Caco-2 (cell line): ENCODE measurements around the gene ERI3. TPM values are rescaled to one million over a fixed set of nuclear protein-coding genes. Genes with fewer than 3 reads are reported as not detected.

ENCODE experiments used
- BruUV-seq: library from RNA; stranded (reverse); fragments of 400-500 nt; replicated peaks from 2 replicates; lab custom pipeline; 2021; lab: Mats Ljungman, UMichigan
- CTCF ChIA-PET: fragments of 300-600 bp; sonication (Branson Sonifier 250); formaldehyde crosslinking; loops from one replicate; lab custom pipeline; 2022; ENCODE audit warnings: antibody characterized with exemption; lab: Charles Lee
- POLR2A ChIA-PET: fragments of 300-600 bp; sonication (Branson Sonifier 250); formaldehyde crosslinking; loops from one replicate; lab custom pipeline; 2022; ENCODE audit warnings: antibody characterized with exemption; lab: Charles Lee
- DNase-seq, 2 experiments: peaks; one replicate each; pipeline versions ENCODE4 v3.0.0 to v3.0.0-alpha.2; 2020 to 2022
- H3K27me3 ChIP-seq: replicated peaks from 2 replicates; pipeline ENCODE4 v1.6.0; 2011; ENCODE audit warnings: low read length; ENCODE audit not compliant: control insufficient read depth, insufficient read depth
- H3K36me3 ChIP-seq: 2 replicates; pipeline ENCODE4 v1.5.1; 2011; ENCODE audit warnings: low read length; ENCODE audit not compliant: control insufficient read depth, insufficient read depth
- H3K4me1 ChIP-seq: fragments of 250-450 bp; sonication (Bioruptor Pico); 2 replicates; pipeline ENCODE4 v1.5.1; 2020; ENCODE audit warnings: mild to moderate bottlenecking
- H3K4me3 ChIP-seq: 2 replicates; pipeline ENCODE4 v1.5.1; 2011; ENCODE audit warnings: low read depth, mild to moderate bottlenecking, control low read depth, low read length
- H3K9me3 ChIP-seq: fragments of 250-450 bp; sonication (Bioruptor Pico); 2 replicates; pipeline ENCODE4 v1.5.1; 2020; ENCODE audit warnings: mild to moderate bottlenecking, moderate library complexity
- H3K27ac Mint-ChIP-seq: one replicate; pipeline ENCODE4 v1.8.0; 2022; ENCODE audit warnings: mixed read lengths; ENCODE audit not compliant: unreplicated experiment
- H3K27me3 Mint-ChIP-seq: one replicate; pipeline ENCODE4 v1.8.0; 2022; ENCODE audit warnings: mixed read lengths; ENCODE audit not compliant: insufficient read depth, unreplicated experiment
- H3K36me3 Mint-ChIP-seq: one replicate; pipeline ENCODE4 v1.8.0; 2022; ENCODE audit warnings: mild to moderate bottlenecking, mixed read lengths; ENCODE audit not compliant: insufficient read depth, unreplicated experiment
- H3K4me1 Mint-ChIP-seq: one replicate; pipeline ENCODE4 v1.8.0; 2022; ENCODE audit warnings: low read depth, mixed read lengths; ENCODE audit not compliant: unreplicated experiment
- H3K4me3 Mint-ChIP-seq: one replicate; pipeline ENCODE4 v1.8.0; 2022; ENCODE audit warnings: mild to moderate bottlenecking, moderate library complexity, mixed read lengths; ENCODE audit not compliant: unreplicated experiment
- H3K9me3 Mint-ChIP-seq: one replicate; pipeline ENCODE4 v1.8.0; 2022; ENCODE audit warnings: mixed read lengths; ENCODE audit not compliant: unreplicated experiment
- intact Hi-C: fragments of 100-400 bp; cut with micrococcal nuclease; formaldehyde crosslinking; loops from one replicate; pipeline ENCODE4 v1.10.0; 2022; ENCODE audit not compliant: unreplicated experiment
- total RNA-seq: library from RNA; stranded (reverse); gene quantifications from 2 replicates; pipeline ENCODE4 v1.2.3, GENCODE V29; 2022
- TF ChIP-seq, protein P1 (sequence below), 2 experiments: fragments of 200-600 bp in 1 of 2; IDR thresholded peaks; 1 replicate in 1 of 2; 2 replicates in 1 of 2; pipeline versions ENCODE4 v1.5.1 to v1.8.0; 2011 to 2022; ENCODE audit warnings: antibody characterized with exemption in 1 of 2, control low read depth in 1 of 2, inconsistent platforms in 1 of 2, low read depth in 1 of 2, low read length in 1 of 2, mild to moderate bottlenecking in 1 of 2, moderate library complexity in 1 of 2; ENCODE audit not compliant: insufficient read depth in 1 of 2, severe bottlenecking in 1 of 2, unreplicated experiment in 1 of 2

ERI3 gene
- total RNA-seq, 1 experiment from 2014 or later, result 38.2 TPM

DNA sequence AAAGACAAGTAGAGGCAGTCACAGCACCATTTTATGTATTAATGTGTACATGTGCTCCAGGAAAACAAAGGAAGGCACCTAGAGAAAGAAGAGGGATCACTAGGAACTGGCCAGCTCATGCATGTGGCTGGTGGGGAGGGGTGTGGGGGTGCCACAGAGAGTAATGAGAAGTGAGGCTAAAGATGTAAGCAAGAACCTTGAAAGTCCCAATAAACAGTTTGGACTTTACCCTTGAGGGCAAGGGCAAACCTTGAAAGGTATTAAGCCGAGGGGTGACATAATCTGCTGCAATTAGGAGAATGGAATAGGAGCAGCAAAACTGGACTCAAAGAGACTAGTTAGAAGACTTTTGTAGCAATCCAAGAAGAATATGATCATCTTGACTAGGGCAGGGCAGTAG is 51.5 kb downstream of the ERI3 start:
- ChIA-PET CTCF (no interaction called here), POLR2A (no interaction called here)
- Mint-ChIP-seq H3K4me1 (no peaks in the 10 kb centered on the region), H3K9me3 (no peaks in the 10 kb centered on the region), H3K27me3 (no peaks in the 10 kb centered on the region), H3K36me3 (no peaks in the 10 kb centered on the region), H3K4me3 (no peak overlapping the region), H3K27ac (no peak overlapping the region)
- Histone ChIP-seq H3K36me3 (no peaks in the 10 kb centered on the region; the same call in 1 of the 2 replicates), H3K4me3 (no peak overlapping the region), H3K9me3 (no peaks in the 10 kb centered on the region), H3K27me3 (no peaks in the 10 kb centered on the region), H3K4me1 (no peaks in the 10 kb centered on the region)
- TF ChIP-seq, protein P1, sequence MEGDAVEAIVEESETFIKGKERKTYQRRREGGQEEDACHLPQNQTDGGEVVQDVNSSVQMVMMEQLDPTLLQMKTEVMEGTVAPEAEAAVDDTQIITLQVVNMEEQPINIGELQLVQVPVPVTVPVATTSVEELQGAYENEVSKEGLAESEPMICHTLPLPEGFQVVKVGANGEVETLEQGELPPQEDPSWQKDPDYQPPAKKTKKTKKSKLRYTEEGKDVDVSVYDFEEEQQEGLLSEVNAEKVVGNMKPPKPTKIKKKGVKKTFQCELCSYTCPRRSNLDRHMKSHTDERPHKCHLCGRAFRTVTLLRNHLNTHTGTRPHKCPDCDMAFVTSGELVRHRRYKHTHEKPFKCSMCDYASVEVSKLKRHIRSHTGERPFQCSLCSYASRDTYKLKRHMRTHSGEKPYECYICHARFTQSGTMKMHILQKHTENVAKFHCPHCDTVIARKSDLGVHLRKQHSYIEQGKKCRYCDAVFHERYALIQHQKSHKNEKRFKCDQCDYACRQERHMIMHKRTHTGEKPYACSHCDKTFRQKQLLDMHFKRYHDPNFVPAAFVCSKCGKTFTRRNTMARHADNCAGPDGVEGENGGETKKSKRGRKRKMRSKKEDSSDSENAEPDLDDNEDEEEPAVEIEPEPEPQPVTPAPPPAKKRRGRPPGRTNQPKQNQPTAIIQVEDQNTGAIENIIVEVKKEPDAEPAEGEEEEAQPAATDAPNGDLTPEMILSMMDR (IDR thresholded peaks at IDR 0.05; ENCODE audit: insufficient read depth in 1 of 2, low read depth in 1 of 2, low read length in 1 of 2, severe bottlenecking in 1 of 2, unreplicated experiment in 1 of 2), result no peak
- DNase-seq, result no peak
- no TSS peak for BruUV-seq
- intact Hi-C loops, result no loop called here

DNA sequence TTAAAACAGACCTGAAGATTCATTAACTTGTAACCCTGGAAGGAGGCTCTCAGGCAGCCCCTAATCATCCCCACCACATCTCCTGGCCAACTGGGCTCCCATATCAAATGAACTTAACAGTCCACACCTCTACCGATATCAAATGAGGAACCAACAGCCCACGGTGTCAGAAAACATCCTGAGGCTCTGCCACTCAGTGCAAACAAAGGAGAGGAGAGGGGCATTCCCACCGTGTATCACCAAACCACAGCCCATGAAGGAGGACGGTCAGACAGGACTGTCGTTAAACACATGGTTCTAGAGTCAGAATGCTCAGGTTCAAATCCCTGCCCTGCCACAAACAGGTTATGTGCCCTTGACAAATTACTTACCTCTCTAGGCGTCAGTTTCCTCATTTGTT is 52.5 kb downstream of the ERI3 start:
- Histone ChIP-seq H3K27me3 (no peaks in the 10 kb centered on the region), H3K9me3 (no peaks in the 10 kb centered on the region), H3K36me3 (no peaks in the 10 kb centered on the region; the same call in 1 of the 2 replicates), H3K4me3 (no peak overlapping the region), H3K4me1 (no peaks in the 10 kb centered on the region)
- Mint-ChIP-seq H3K36me3 (peaks cover 5% of the 10 kb centered on the region), H3K4me3 (no peak overlapping the region), H3K9me3 (no peaks in the 10 kb centered on the region), H3K27ac (no peak overlapping the region), H3K4me1 (no peaks in the 10 kb centered on the region), H3K27me3 (no peaks in the 10 kb centered on the region)
- no peak for DNase-seq
- intact Hi-C loops, result no loop called here
- no TSS peak for BruUV-seq
- TF ChIP-seq, protein P1 (IDR thresholded peaks at IDR 0.05; ENCODE audit: insufficient read depth in 1 of 2, low read depth in 1 of 2, low read length in 1 of 2, severe bottlenecking in 1 of 2, unreplicated experiment in 1 of 2), result no peak
- POLR2A ChIA-PET, result no interaction called here
- CTCF ChIA-PET, result no interaction called here

DNA sequence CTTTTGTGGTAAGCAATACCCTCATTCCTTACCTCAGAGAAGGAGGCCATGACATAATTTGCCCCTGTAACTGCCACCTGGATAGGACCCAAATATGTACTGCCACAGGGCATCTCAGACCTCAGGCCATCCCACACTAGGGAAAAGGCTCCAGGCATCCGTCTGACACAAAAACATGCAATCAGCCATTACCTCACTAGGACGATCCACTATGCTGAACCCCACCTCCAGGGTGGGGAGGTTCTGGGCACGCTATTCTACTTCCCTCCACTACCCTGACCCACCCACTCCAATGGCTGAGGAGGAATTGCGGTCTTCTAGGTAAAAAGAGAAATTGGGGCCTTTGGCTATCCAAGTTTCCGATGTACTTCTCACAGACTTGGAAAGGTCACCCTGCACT is 53.6 kb downstream of the ERI3 start:
- H3K27ac Mint-ChIP-seq, result no peak overlapping the region
- H3K4me3 ChIP-seq, result no peak overlapping the region
- no peaks in the 10 kb centered on the region for H3K4me1 ChIP-seq
- no peaks in the 10 kb centered on the region for H3K9me3 ChIP-seq
- H3K36me3 ChIP-seq, result no peaks in the 10 kb centered on the region; the same call in 1 of the 2 replicates
- peaks cover 5% of the 10 kb centered on the region for H3K36me3 Mint-ChIP-seq
- DNase-seq, result no peak
- H3K9me3 Mint-ChIP-seq, result no peaks in the 10 kb centered on the region
- H3K27me3 Mint-ChIP-seq, result no peaks in the 10 kb centered on the region
- ChIA-PET POLR2A (no interaction called here), CTCF (no interaction called here)
- BruUV-seq, result no TSS peak
- no peaks in the 10 kb centered on the region for H3K4me1 Mint-ChIP-seq
- TF ChIP-seq, protein P1 (IDR thresholded peaks at IDR 0.05; ENCODE audit: insufficient read depth in 1 of 2, low read depth in 1 of 2, low read length in 1 of 2, severe bottlenecking in 1 of 2, unreplicated experiment in 1 of 2), result no peak
- no peak overlapping the region for H3K4me3 Mint-ChIP-seq
- intact Hi-C loops, result no loop called here
- H3K27me3 ChIP-seq, result no peaks in the 10 kb centered on the region
